Prostate gland (tissue), 2 donors: ENCODE results near the gene BICC1.

Source experiments
- POLR2A ChIP-seq: fragments of 450-650 bp; IDR thresholded peaks from one replicate; pipeline ENCODE4 v1.6.1; 2016; ENCODE audit warnings: antibody characterized with exemption, mild to moderate bottlenecking
- TF ChIP-seq, protein P1 (sequence below), 4 experiments: fragments of 200-600 bp in 2 of 4; fragments of 450-650 bp in 2 of 4; sonication (generic) in 2 of 4; IDR thresholded peaks; 1 replicate in 3 of 4; 2 replicates in 1 of 4; pipeline ENCODE4 v1.5.1; 2016 to 2019; ENCODE audit warnings: antibody characterized with exemption in 4 of 4, mild to moderate bottlenecking in 2 of 4, moderate library complexity in 2 of 4

DNA sequence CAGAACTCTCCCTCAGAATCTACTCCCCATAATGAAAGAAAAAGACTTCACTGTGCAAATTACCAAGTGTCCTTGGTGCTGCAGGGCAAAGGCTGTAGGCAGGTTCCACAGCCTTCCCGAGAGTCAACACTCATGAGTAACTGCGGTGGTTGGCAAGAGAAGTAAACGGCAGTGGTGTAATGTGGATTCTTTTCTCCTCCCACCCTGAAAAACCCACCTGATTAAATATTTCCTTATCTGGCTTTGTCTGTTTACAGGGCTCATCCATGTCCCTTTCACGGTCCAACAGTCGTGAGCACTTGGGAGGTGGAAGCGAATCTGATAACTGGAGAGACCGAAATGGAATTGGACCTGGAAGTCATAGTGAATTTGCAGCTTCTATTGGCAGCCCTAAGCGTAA, 300.9 kb downstream of the BICC1 start:
- TF ChIP-seq, protein P1, sequence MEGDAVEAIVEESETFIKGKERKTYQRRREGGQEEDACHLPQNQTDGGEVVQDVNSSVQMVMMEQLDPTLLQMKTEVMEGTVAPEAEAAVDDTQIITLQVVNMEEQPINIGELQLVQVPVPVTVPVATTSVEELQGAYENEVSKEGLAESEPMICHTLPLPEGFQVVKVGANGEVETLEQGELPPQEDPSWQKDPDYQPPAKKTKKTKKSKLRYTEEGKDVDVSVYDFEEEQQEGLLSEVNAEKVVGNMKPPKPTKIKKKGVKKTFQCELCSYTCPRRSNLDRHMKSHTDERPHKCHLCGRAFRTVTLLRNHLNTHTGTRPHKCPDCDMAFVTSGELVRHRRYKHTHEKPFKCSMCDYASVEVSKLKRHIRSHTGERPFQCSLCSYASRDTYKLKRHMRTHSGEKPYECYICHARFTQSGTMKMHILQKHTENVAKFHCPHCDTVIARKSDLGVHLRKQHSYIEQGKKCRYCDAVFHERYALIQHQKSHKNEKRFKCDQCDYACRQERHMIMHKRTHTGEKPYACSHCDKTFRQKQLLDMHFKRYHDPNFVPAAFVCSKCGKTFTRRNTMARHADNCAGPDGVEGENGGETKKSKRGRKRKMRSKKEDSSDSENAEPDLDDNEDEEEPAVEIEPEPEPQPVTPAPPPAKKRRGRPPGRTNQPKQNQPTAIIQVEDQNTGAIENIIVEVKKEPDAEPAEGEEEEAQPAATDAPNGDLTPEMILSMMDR (IDR thresholded peaks at IDR 0.05) = no peak
- no peak for TF ChIP-seq POLR2A
